Adrenal gland (tissue), 12 donors: ENCODE data around the gene AMACR. TPM values are rescaled to one million over a fixed set of nuclear protein-coding genes. Genes with fewer than 3 reads are reported as not detected.
A peak's percentile ranks its signal among the peaks of the same experiment; 100 is the strongest.
"Not testable (repeated sequence)": the region's sequence is repeated elsewhere in the genome, so short reads cannot be mapped to it uniquely, and the experiment has no call there.

Experiments
- DNase-seq, 7 donors: peaks; one replicate each; pipeline ENCODE4 v3.0.0-alpha.2; 2019 to 2020
- H3K27ac ChIP-seq, 5 donors: fragments of 200-600 bp; sonication (generic) in 4 of 5; 1 replicate in 3 of 5; 2 replicates in 2 of 5; pipeline versions ENCODE4 v1.5.1 to v1.8.0; 2016 to 2020; ENCODE audit warnings: mild to moderate bottlenecking in 1 of 5
- H3K27me3 ChIP-seq: fragments of 200-600 bp; 2 replicates; pipeline ENCODE4 v1.8.0; 2021
- H3K36me3 ChIP-seq, 2 donors: fragments of 200-600 bp; replicated peaks in 1 of 2; 1 replicate in 1 of 2; 2 replicates in 1 of 2; pipeline versions ENCODE4 v1.5.1 to v1.8.0; 2018 to 2022
- H3K4me1 ChIP-seq, 2 donors: fragments of 200-600 bp; replicated peaks in 1 of 2; 1 replicate in 1 of 2; 2 replicates in 1 of 2; pipeline versions ENCODE4 v1.5.1 to v1.8.0; 2018 to 2021
- H3K4me3 ChIP-seq, 4 donors: fragments of 200-600 bp; sonication (generic) in 3 of 4; one replicate each; pipeline ENCODE4 v1.5.1; 2016 to 2018
- H3K9me3 ChIP-seq, 3 donors: fragments of 200-600 bp; sonication (generic) in 1 of 3; replicated peaks in 1 of 3; 1 replicate in 2 of 3; 2 replicates in 1 of 3; pipeline versions ENCODE4 v1.5.1 to v1.8.0; 2016 to 2021
- POLR2A ChIP-seq, 2 donors: fragments of 450-650 bp; IDR thresholded peaks; one replicate each; pipeline ENCODE4 v1.6.1; 2017; ENCODE audit warnings: antibody characterized with exemption in 2 of 2, mild to moderate bottlenecking in 2 of 2, moderate library complexity in 1 of 2
- WGBS, 4 donors: extraction: QIAGEN DNeasy Blood & Tissue Kit in 2 of 4; methylation state at CpG; one replicate each; pipeline versions ENCODE4 v1.1.5 to v1.1.7; 2013 to 2017; 5-methylcytosine and 5-hydroxymethylcytosine counted together
- intact Hi-C, 2 donors: fragments of 100-400 bp; cut with DNase I; formaldehyde crosslinking; loops; one replicate each; pipeline versions ENCODE4 v1.14.1 to v1.15.0; 2022 to 2023
- polyA plus RNA-seq, 3 donors: library from polyadenylated mRNA; stranded (reverse); fragments of 200-250 nt in 2 of 3; fragments of 350-450 nt in 1 of 3; fragmentation: Illumina TruSeq in 1 of 3; extraction: RNeasy Lipid Tissue Mini Kit (QIAGEN cat#74804) in 1 of 3; gene quantifications; one replicate each; pipeline ENCODE4 v1.2.3, GENCODE V29; 2013 to 2014
- total RNA-seq, 9 donors: library from RNA; depleted of rRNA in 4 of 9; stranded (reverse); fragments of >200 nt in 4 of 9; fragments of 120-200 nt in 1 of 9; fragmentation: NEBNext Ultra II Directional in 1 of 9; extraction: Animal tissue kit (Norgen Biotek cat#: 25700) in 1 of 9; gene quantifications; one replicate each; pipeline versions ENCODE4 v1.1.0 to v1.2.4, GENCODE V29; 2013 to 2023
- TF ChIP-seq, protein P1 (sequence below), 6 experiments: fragments of 450-650 bp in 4 of 6; fragments of 200-600 bp in 2 of 6; sonication (generic) in 1 of 6; IDR thresholded peaks; 1 replicate in 5 of 6; 2 replicates in 1 of 6; pipeline versions ENCODE4 v1.5.1 to v1.8.0; 2016 to 2021; ENCODE audit warnings: antibody characterized with exemption in 6 of 6, mild to moderate bottlenecking in 2 of 6, moderate library complexity in 1 of 6
- donor health status: healthy with polysubstance abuse.
- donor health status: Bipolar disorder and iron deficiency.
- donor health status: DM: yes; HTN: yes; CAD: no.
- donor health status: DM: no; HTN: no; CAD: no.
- donor health status: DM: no; HTN: no; CAD: no.
- donor health status: DM: yes; HTN: yes; CAD: no.

AMACR gene
- total and polyA plus RNA-seq, 12 donors: 9.2 to 46.5 (median 25.4) TPM

DNA sequence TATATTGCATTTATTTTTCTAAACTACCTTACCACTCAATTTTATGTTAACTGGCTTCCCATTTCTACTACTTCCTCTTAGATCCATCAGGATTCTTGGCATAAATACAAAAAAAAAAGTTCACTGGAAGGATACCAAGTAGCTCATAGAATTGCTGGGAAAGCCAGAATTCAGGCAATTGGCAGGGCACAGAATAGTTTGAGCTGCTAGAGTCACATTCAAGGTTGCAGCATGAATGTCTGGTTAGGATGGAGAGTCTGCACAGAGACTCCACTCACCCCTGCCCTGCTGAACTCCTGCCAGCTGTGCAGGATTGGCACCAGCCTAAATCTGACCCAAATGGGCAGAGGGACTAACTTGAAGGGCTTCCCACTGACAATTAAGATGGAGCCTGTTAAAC lies 4.9 kb upstream of the AMACR start:
- peak overlapping the region in 2 of 5 donors; percentile 3 to 12 for H3K27ac ChIP-seq
- intact Hi-C loops: no loop called here
- no peaks in the 10 kb centered on the region for H3K9me3 ChIP-seq
- H3K4me3 ChIP-seq: no peak overlapping the region
- H3K4me1 ChIP-seq: peaks cover 0 to 18% of the 10 kb centered on the region in 2 donors
- no peak for TF ChIP-seq POLR2A (IDR thresholded peaks at IDR 0.05)
- TF ChIP-seq, protein P1, sequence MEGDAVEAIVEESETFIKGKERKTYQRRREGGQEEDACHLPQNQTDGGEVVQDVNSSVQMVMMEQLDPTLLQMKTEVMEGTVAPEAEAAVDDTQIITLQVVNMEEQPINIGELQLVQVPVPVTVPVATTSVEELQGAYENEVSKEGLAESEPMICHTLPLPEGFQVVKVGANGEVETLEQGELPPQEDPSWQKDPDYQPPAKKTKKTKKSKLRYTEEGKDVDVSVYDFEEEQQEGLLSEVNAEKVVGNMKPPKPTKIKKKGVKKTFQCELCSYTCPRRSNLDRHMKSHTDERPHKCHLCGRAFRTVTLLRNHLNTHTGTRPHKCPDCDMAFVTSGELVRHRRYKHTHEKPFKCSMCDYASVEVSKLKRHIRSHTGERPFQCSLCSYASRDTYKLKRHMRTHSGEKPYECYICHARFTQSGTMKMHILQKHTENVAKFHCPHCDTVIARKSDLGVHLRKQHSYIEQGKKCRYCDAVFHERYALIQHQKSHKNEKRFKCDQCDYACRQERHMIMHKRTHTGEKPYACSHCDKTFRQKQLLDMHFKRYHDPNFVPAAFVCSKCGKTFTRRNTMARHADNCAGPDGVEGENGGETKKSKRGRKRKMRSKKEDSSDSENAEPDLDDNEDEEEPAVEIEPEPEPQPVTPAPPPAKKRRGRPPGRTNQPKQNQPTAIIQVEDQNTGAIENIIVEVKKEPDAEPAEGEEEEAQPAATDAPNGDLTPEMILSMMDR (IDR thresholded peaks at IDR 0.05): no peak
- H3K27me3 ChIP-seq: no peaks in the 10 kb centered on the region
- peak; percentile 41 to 70 (median 63) for DNase-seq
- H3K36me3 ChIP-seq: no peaks in the 10 kb centered on the region

DNA sequence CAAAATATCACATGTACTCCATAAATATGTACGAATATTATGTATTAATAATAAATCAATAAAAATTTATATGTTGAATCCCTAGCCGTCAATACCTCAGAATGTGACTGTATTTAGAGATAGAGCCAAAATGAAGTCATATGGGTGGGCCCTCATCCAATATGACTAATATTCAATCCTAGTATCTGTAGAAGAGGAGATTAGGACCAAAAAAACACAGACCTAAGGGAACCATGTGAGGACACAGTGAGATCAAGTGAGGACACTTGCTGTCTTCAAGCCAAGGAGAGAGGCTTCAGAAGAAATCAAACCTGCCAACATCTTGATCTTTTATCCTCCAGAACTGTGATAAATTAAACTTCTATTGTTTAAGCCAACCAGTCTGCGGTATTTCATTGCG lies 3.7 kb upstream of the AMACR start:
- Histone ChIP-seq H3K36me3 (no peaks in the 10 kb centered on the region), H3K27ac (no peak overlapping the region), H3K9me3 (no peaks in the 10 kb centered on the region), H3K4me1 (peaks cover 7 to 25% of the 10 kb centered on the region in 2 donors), H3K27me3 (no peaks in the 10 kb centered on the region), H3K4me3 (no peak overlapping the region)
- WGBS, 4 donors: 68 to 79% (median 73%) methylated on average over 4 of the region's 4 CpGs
- TF ChIP-seq POLR2A (IDR thresholded peaks at IDR 0.05): no peak
- TF ChIP-seq, protein P1 (IDR thresholded peaks at IDR 0.05): no peak
- intact Hi-C loops: no loop called here
- no peak for DNase-seq

DNA sequence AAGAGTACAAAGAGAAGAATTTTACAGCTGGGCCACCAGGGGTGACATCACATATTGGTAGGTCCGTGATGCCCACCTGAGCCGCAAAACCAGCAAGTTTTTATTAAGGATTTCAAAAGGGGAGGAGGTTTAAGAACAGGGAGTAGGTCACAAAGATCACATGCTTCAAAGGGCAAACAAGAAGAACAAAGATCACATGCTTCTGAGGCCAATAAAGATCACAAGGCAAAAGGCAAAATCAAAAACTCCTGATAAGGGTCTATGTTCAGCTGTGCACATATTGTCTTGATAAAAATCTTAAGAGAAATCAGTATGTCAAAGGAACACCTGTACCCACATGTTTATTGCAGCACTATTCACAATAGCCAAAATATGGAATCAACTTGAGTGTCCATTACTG lies 2.3 kb upstream of the AMACR start:
- intact Hi-C loops, H3K27ac ChIP-seq: not testable (repeated sequence)
- 90 to 100% (median 93%) methylated on average over 2 of the region's 2 CpGs for WGBS, 4 donors

DNA sequence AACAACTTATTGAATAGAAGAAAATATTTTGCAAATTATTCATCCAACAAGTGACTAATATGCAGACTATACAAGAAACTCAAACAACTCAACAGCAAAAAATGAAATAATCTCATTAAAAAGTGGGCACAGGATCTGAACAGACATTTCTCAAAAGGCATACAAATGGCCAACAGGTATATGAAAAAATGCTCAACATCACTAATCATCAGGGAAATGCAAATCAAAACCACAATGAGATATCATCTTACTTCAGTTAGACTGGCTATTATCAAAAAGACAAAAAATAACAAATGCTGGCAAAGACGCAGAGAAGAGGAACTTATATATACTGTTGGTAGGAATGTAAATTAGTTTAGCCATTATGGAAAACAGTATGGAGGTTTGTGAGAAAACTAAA lies 1.8 kb upstream of the AMACR start:
- Histone ChIP-seq H3K4me1 (peaks cover 9 to 38% of the 10 kb centered on the region in 2 donors), H3K36me3 (no peaks in the 10 kb centered on the region), H3K4me3 (no peak overlapping the region), H3K9me3 (no peaks in the 10 kb centered on the region), H3K27me3 (no peaks in the 10 kb centered on the region), H3K27ac (no peak overlapping the region)
- no peak for DNase-seq
- no peak for TF ChIP-seq POLR2A (IDR thresholded peaks at IDR 0.05)
- TF ChIP-seq, protein P1 (IDR thresholded peaks at IDR 0.05): no peak
- intact Hi-C loops: no loop called here
- WGBS, 4 donors: 44 to 90% (median 84%) methylated on average over 1 of the region's 1 CpG

More for the DNA sequence above, 2.3 kb upstream of the AMACR start:
- DNase-seq, H3K9me3 ChIP-seq, H3K27me3 ChIP-seq, H3K4me3 ChIP-seq, H3K36me3 ChIP-seq: not testable (repeated sequence)
- H3K4me1 ChIP-seq: peaks cover 9 to 34% of the 10 kb centered on the region in 2 donors

DNA sequence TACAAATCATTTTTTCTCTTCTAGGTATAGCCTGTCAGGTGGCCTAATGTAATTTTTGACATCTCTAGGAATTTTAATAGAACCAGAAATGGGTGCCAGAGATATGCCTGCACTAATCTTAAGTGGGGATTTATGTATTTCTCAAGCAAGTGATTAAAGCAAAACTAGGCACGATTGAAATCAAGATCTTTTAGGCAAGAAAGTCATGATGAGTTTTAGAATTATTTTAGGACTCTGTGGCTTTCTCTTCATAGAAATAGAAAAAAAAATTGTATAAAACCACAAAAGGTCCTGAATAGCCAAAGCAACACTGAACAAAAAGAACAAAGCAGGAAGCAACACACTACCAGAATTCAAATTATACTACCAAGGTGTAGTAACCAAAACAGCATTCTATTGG lies 952 bp upstream of the AMACR start:
- Histone ChIP-seq H3K4me1 (peaks cover 9 to 46% of the 10 kb centered on the region in 2 donors), H3K27me3 (no peaks in the 10 kb centered on the region), H3K9me3 (no peaks in the 10 kb centered on the region), H3K4me3 (peak overlapping the region in 2 of 4 donors; percentile 55 to 56), H3K27ac (peak overlapping the region; percentile 89 to 95 (median 92)), H3K36me3 (peaks cover 0 to 5% of the 10 kb centered on the region in 2 donors)
- no peak for DNase-seq
- TF ChIP-seq POLR2A (IDR thresholded peaks at IDR 0.05): no peak
- TF ChIP-seq, protein P1 (IDR thresholded peaks at IDR 0.05): no peak
- WGBS, 4 donors: 0 to 8% (median 5%) methylated on average over 1 of the region's 1 CpG
- intact Hi-C loops: no loop called here
